Prostate gland (tissue), 2 donors: ENCODE measurements around the gene SLC17A3.

Experiments
- POLR2AphosphoS5 ChIP-seq: sonication (generic); formaldehyde crosslinking; IDR thresholded peaks from one replicate; pipeline ENCODE4 v1.6.1; 2017; ENCODE audit warnings: antibody characterized with exemption
- TF ChIP-seq, protein P1 (sequence below), 4 experiments: fragments of 200-600 bp in 2 of 4; fragments of 450-650 bp in 2 of 4; sonication (generic) in 2 of 4; IDR thresholded peaks; 1 replicate in 3 of 4; 2 replicates in 1 of 4; pipeline ENCODE4 v1.5.1; 2016 to 2019; ENCODE audit warnings: antibody characterized with exemption in 4 of 4, mild to moderate bottlenecking in 2 of 4, moderate library complexity in 2 of 4

DNA sequence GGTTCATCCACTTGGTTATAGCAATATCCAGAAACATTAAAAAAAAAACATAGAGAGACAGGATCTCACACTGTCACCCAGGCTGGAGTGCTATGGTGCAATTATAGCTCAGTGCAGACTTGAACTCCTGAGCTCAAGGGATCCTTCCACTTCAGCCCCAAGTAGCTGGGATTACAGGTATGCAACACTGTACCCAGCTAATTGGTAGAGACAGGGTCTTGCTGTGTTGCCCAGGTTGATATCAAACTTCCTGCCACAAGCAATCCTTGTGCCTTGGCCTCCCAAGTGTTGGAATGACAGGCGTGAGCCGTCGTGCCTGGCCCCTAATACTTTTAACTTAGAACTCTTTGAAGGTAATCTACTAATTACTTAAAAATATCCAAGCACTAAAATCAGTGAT is 41.4 kb downstream of the SLC17A3 start:
- TF ChIP-seq POLR2AphosphoS5 = no peak
- TF ChIP-seq, protein P1, sequence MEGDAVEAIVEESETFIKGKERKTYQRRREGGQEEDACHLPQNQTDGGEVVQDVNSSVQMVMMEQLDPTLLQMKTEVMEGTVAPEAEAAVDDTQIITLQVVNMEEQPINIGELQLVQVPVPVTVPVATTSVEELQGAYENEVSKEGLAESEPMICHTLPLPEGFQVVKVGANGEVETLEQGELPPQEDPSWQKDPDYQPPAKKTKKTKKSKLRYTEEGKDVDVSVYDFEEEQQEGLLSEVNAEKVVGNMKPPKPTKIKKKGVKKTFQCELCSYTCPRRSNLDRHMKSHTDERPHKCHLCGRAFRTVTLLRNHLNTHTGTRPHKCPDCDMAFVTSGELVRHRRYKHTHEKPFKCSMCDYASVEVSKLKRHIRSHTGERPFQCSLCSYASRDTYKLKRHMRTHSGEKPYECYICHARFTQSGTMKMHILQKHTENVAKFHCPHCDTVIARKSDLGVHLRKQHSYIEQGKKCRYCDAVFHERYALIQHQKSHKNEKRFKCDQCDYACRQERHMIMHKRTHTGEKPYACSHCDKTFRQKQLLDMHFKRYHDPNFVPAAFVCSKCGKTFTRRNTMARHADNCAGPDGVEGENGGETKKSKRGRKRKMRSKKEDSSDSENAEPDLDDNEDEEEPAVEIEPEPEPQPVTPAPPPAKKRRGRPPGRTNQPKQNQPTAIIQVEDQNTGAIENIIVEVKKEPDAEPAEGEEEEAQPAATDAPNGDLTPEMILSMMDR (IDR thresholded peaks at IDR 0.05) = no peak
